ENCODE data around the gene TMEM229B.

The TMEM229B gene

DNA sequence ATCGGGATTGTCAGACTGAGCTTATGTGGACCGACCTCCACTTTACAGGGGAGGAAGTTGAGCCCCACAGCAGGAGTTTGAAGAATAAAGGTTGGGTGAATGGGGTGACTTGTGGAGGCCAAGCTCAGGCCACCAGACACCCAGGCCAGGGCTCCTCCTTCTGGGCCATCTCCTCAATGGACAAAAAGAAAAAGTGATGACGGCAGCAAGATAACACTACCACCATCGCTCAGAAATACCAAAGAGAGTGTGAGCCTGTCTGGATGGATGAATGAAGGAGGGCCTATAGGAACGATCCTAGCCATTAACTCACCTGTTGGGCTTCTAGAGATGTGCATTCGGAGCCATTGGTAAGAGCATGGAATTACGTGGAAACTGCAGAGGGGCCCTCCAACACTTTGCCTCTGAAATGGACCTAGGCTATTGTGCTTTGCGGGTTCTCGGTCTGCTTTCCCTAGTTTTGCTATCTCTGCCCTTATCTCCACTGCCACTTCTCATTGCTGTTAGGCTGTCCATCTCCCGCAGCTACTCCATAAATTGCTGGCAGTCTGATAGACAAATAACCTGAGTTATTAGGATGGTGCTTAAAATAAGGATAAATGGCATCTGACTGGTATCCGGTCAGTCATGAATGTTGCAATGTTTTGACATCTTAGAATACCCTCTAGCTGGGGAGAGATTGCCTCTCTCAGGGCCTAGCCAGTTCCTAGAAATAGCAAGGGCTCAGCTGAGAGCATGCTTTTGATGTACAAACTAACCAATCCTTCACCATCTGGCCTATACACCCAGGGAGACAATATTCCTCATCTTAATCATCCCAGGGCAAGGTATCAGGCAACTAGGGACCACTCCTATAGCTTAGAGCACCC, 66.9 kb downstream of the TMEM229B start:
- H3K4me1 ChIP-seq (ENCODE audit: insufficient read depth, low read length, poor library complexity, severe bottlenecking): no peaks in the 10 kb centered on the region

More for the DNA sequence above, 66.9 kb downstream of the TMEM229B start:
- Histone ChIP-seq H3K4me2 (ENCODE audit: low read depth, low read length, poor library complexity, severe bottlenecking) (no peak overlapping the region), H3K9ac (ENCODE audit: low read depth, low read length, poor library complexity, severe bottlenecking) (no peak overlapping the region), H3K79me2 (ENCODE audit: insufficient read depth, low read length) (no peaks in the 10 kb centered on the region), H3K9me3 (ENCODE audit: insufficient read depth, low read depth, low read length) (no peaks in the 10 kb centered on the region), H3K27me3 (ENCODE audit: insufficient read depth, low read length, poor library complexity, severe bottlenecking) (no peaks in the 10 kb centered on the region), H3F3A (ENCODE audit: low read depth) (no peaks in the 10 kb centered on the region), H4K20me1 (ENCODE audit: insufficient read depth, low read length, poor library complexity, severe bottlenecking) (no peaks in the 10 kb centered on the region), H3K36me3 (ENCODE audit: insufficient read depth, low read length) (no peaks in the 10 kb centered on the region), H2AFZ (ENCODE audit: low read length) (no peak overlapping the region), H3K4me3 (ENCODE audit: low read length, poor library complexity, severe bottlenecking) (no peak overlapping the region), H3K9me2 (replicated peaks; ENCODE audit: low read depth, low read length) (no peaks in the 10 kb centered on the region)
- TF ChIP-seq, protein P1, sequence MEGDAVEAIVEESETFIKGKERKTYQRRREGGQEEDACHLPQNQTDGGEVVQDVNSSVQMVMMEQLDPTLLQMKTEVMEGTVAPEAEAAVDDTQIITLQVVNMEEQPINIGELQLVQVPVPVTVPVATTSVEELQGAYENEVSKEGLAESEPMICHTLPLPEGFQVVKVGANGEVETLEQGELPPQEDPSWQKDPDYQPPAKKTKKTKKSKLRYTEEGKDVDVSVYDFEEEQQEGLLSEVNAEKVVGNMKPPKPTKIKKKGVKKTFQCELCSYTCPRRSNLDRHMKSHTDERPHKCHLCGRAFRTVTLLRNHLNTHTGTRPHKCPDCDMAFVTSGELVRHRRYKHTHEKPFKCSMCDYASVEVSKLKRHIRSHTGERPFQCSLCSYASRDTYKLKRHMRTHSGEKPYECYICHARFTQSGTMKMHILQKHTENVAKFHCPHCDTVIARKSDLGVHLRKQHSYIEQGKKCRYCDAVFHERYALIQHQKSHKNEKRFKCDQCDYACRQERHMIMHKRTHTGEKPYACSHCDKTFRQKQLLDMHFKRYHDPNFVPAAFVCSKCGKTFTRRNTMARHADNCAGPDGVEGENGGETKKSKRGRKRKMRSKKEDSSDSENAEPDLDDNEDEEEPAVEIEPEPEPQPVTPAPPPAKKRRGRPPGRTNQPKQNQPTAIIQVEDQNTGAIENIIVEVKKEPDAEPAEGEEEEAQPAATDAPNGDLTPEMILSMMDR (conservative IDR thresholded peaks at IDR 0.05; ENCODE audit: low read length): no peak
- no peak for TF ChIP-seq EZH2phosphoT487 (IDR thresholded peaks at IDR 0.05; ENCODE audit: borderline replicate concordance)

All from Loucy (cell line).